Activated CD8-positive, alpha-beta T cell treated with anti-CD3 and anti-CD28 coated beads for 36 hours (primary cell): ENCODE data around the gene ABCC6. TPM values are rescaled to one million over a fixed set of nuclear protein-coding genes. Genes with fewer than 3 reads are reported as not detected.

Experiments
- ATAC-seq: fragments of 200-7000 bp; cut with Tn5 transposase; one replicate; pipeline ENCODE4 v1.10.0; 2021; ENCODE audit warnings: mild to moderate bottlenecking, moderate library complexity
- CTCF ChIA-PET: fragments of 350-600 bp; sonication (Branson Sonifier 250); formaldehyde crosslinking; loops from one replicate; lab custom pipeline; 2021; ENCODE audit warnings: antibody characterized with exemption; lab: Charles Lee
- POLR2A ChIA-PET: fragments of 350-600 bp; sonication (Branson Sonifier 250); formaldehyde crosslinking; loops from one replicate; lab custom pipeline; 2021; ENCODE audit warnings: antibody characterized with exemption; lab: Charles Lee
- DNase-seq: peaks from one replicate; pipeline ENCODE4 v3.0.0-alpha.2; 2020
- H3K27ac Mint-ChIP-seq: one replicate; pipeline ENCODE4 v1.8.0; 2021; ENCODE audit warnings: mild to moderate bottlenecking, mixed read lengths
- H3K27me3 Mint-ChIP-seq: one replicate; pipeline ENCODE4 v1.8.0; 2021; ENCODE audit warnings: mixed read lengths
- H3K36me3 Mint-ChIP-seq: one replicate; pipeline ENCODE4 v1.8.0; 2021; ENCODE audit warnings: low read depth, mixed read lengths
- H3K4me1 Mint-ChIP-seq: one replicate; pipeline ENCODE4 v1.8.0; 2021; ENCODE audit warnings: low read depth, mixed read lengths
- H3K4me3 Mint-ChIP-seq: one replicate; pipeline ENCODE4 v1.8.0; 2021; ENCODE audit warnings: mild to moderate bottlenecking, moderate library complexity, mixed read lengths
- H3K9me3 Mint-ChIP-seq: one replicate; pipeline ENCODE4 v1.8.0; 2021; ENCODE audit warnings: mixed read lengths
- CTCF ChIP-seq: fragments of 200-600 bp; IDR thresholded peaks from one replicate; pipeline ENCODE4 v1.8.0; 2022; ENCODE audit warnings: antibody characterized with exemption, mild to moderate bottlenecking
- intact Hi-C: fragments of 100-400 bp; cut with micrococcal nuclease; formaldehyde crosslinking; loops from one replicate; pipeline ENCODE4 v1.10.0; 2022
- total RNA-seq, 2 experiments: library from RNA; stranded (reverse); gene quantifications; one replicate each; pipeline ENCODE4 v1.2.3, GENCODE V29; 2021

Gene ABCC6
- total RNA-seq, 2 experiments from 2014 or later = not detected

DNA sequence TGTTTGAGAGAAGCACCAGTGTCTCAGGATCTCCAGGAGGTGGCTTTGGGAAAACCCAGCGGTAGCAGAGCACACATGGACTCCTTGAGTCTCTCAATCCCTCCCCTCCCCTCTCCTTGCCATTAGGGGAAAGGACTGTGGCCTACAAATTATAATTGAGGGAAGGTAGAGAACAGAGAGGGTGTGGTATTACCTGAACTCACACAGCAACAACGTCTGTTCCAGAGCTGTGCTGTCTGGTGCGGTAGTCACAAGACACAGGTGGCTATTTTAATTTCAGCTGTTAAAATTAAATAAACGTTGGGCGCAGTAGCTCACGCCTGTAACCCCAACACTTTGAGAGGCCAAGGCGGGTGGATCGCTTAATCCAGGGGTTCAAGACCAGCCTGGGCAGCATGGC, 110.2 kb downstream of the ABCC6 start:
- ChIA-PET POLR2A (no interaction called here), CTCF (no interaction called here)
- Mint-ChIP-seq H3K27me3 (no peaks in the 10 kb centered on the region), H3K4me1 (no peaks in the 10 kb centered on the region), H3K27ac (no peak overlapping the region), H3K4me3 (no peak overlapping the region), H3K9me3 (peaks cover 8% of the 10 kb centered on the region), H3K36me3 (peaks cover 81% of the 10 kb centered on the region)
- TF ChIP-seq CTCF = no peak
- no peak for DNase-seq
- ATAC-seq = no peak
- intact Hi-C loops = no loop called here

DNA sequence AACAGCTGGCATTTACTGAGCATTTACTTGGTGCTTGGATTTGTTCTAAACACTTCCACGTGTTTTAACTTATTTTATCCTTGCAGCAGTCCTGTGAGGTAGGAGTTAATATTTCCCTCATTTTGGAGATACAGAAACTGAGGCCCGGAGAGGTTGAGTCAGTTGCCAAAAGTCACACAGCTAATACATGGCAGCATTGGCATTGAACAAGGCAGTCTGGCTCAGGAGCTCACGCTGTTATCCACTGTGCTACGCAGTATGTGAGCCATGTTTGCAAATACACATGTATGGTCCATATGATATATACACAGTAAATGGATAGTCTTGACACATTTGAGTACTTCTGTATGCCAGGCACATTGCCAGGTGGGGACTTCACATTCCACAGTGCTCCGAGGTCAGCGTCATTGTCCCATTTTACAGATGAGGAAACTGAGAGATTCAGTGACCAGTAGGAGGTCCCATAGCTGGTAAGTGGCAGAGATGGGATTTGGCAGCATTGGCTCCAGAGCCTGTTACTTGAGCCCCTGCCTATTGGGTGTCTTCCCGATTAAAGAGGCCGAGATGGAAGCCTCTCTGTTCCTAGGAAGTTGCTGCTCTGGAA, 110.7 kb downstream of the ABCC6 start:
- H3K4me3 Mint-ChIP-seq = no peak overlapping the region
- no peak for TF ChIP-seq CTCF
- ChIA-PET CTCF (no interaction called here), POLR2A (no interaction called here)
- DNase-seq (no peak), ATAC-seq (no peak)
- peaks cover 5% of the 10 kb centered on the region for H3K9me3 Mint-ChIP-seq
- H3K27ac Mint-ChIP-seq = no peak overlapping the region
- H3K4me1 Mint-ChIP-seq = no peaks in the 10 kb centered on the region
- intact Hi-C loops = no loop called here
- no peaks in the 10 kb centered on the region for H3K27me3 Mint-ChIP-seq
- H3K36me3 Mint-ChIP-seq = peaks cover 78% of the 10 kb centered on the region

DNA sequence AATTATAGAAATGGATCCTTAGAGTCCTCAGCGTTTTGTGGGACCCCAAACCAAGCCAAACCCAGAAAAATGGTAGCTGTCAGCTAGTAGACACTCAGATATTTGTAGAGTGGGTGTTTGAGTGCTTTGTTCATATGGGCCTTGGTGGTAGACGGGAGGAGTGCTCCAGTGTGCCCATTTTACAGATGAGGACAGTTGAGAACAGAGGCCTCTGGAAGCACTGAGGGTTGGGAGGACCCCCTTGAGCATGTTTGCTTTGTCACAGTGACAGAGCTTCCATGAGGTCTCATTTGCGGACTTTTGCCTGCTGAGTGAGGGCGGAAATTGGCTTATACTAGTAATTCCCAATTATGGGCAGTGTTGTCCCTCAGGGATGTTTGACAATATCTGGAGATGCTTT, 111.7 kb downstream of the ABCC6 start:
- no peak for TF ChIP-seq CTCF
- peaks cover under 1% of the 10 kb centered on the region for H3K9me3 Mint-ChIP-seq
- no peaks in the 10 kb centered on the region for H3K27me3 Mint-ChIP-seq
- H3K4me3 Mint-ChIP-seq = no peak overlapping the region
- ChIA-PET CTCF (no interaction called here), POLR2A (interaction anchor here (0.8 kb wide), 1 partner anchor 60 kb away, joined by 3 read pairs; no protein-coding TSS in a partner anchor)
- DNase-seq (no peak), ATAC-seq (no peak)
- H3K4me1 Mint-ChIP-seq = no peaks in the 10 kb centered on the region
- peaks cover 73% of the 10 kb centered on the region for H3K36me3 Mint-ChIP-seq
- intact Hi-C loops = no loop called here
- H3K27ac Mint-ChIP-seq = no peak overlapping the region

GRCh38 chr16:16110111-16110490, 113.2 kb downstream of the ABCC6 start:
- CTCF ChIA-PET = no interaction called here
- DNase-seq (no peak), ATAC-seq (no peak)
- Mint-ChIP-seq H3K9me3 (no peaks in the 10 kb centered on the region), H3K36me3 (peaks cover 65% of the 10 kb centered on the region), H3K27me3 (no peaks in the 10 kb centered on the region), H3K27ac (no peak overlapping the region), H3K4me1 (no peaks in the 10 kb centered on the region), H3K4me3 (no peak overlapping the region)
- POLR2A ChIA-PET = no interaction called here
- intact Hi-C loops = no loop called here
- TF ChIP-seq CTCF = no peak

- Mint-ChIP-seq H3K4me3 (no peak overlapping the region), H3K27me3 (no peaks in the 10 kb centered on the region), H3K36me3 (peaks cover 61% of the 10 kb centered on the region), H3K4me1 (no peaks in the 10 kb centered on the region), H3K27ac (no peak overlapping the region), H3K9me3 (no peaks in the 10 kb centered on the region)
- no peak for DNase-seq
- CTCF ChIA-PET = no interaction called here
- POLR2A ChIA-PET = no interaction called here
- no peak for TF ChIP-seq CTCF
- ATAC-seq = no peak
- intact Hi-C loops = no loop called here
Measured at GRCh38 chr16:16109453-16110110, 113.7 kb downstream of the ABCC6 start.
